HepG2 (cell line): Measurements from ENCODE around the gene TRA2B. TPM values are rescaled to one million over a fixed set of nuclear protein-coding genes. Genes with fewer than 3 reads are reported as not detected.

Experiments used
- HNF4A ChIP-seq: sonication (generic); formaldehyde crosslinking; IDR thresholded peaks from 2 replicates; pipeline ENCODE4 v1.4.0; 2020; ENCODE audit warnings: missing genetic modification reagents
- MIXL1 ChIP-seq: IDR thresholded peaks from 2 replicates; pipeline ENCODE4 v1.6.1; 2016
- MTA3 ChIP-seq: sonication (generic); formaldehyde crosslinking; IDR thresholded peaks from 2 replicates; pipeline ENCODE4 v1.4.0; 2020; ENCODE audit warnings: missing genetic modification reagents
- PAWR ChIP-seq: sonication (generic); formaldehyde crosslinking; IDR thresholded peaks from 2 replicates; pipeline ENCODE4 v1.4.0; 2020; ENCODE audit warnings: missing genetic modification reagents, mild to moderate bottlenecking, borderline replicate concordance
- POLR2A ChIP-seq, 2 experiments: IDR thresholded peaks; 2 replicates each; pipeline ENCODE4 v1.6.1; 2011; ENCODE audit warnings: low read depth in 2 of 2, low read length in 2 of 2, mild to moderate bottlenecking in 1 of 2, moderate library complexity in 1 of 2; ENCODE audit not compliant: insufficient read depth in 1 of 2
- SALL1 ChIP-seq: sonication (generic); formaldehyde crosslinking; IDR thresholded peaks from 2 replicates; pipeline ENCODE4 v1.8.0; 2022; ENCODE audit warnings: mild to moderate bottlenecking, missing genetic modification reagents
- SATB2 ChIP-seq: sonication (generic); formaldehyde crosslinking; IDR thresholded peaks from 2 replicates; pipeline ENCODE4 v1.5.0; 2020; ENCODE audit warnings: missing genetic modification reagents
- ZNF234 ChIP-seq: sonication (generic); formaldehyde crosslinking; conservative IDR thresholded peaks from 2 replicates; pipeline ENCODE4 v1.5.1; 2020; ENCODE audit warnings: mild to moderate bottlenecking, missing genetic modification reagents
- ZNF253 ChIP-seq: sonication (generic); formaldehyde crosslinking; IDR thresholded peaks from 2 replicates; pipeline ENCODE4 v1.8.0; 2022; ENCODE audit warnings: mild to moderate bottlenecking, missing genetic modification reagents, borderline replicate concordance
- polyA plus RNA-seq, 8 experiments: library from polyadenylated mRNA; depleted of rRNA in 3 of 8; stranded (reverse) in 7 of 8; unstranded in 1 of 8; fragments of >200 nt; fragmentation: Illumina TruSeq in 4 of 8; extraction: Trizol in 4 of 8; gene quantifications; 2 replicates each; pipeline versions ENCODE4 v1.2.1 to v1.2.3, GENCODE V29; 2011 to 2016; ENCODE audit warnings: low read depth in 4 of 8, missing spikeins in 1 of 8, mixed read lengths in 1 of 8; ENCODE audit not compliant: insufficient read depth in 1 of 8
- total RNA-seq, 5 experiments: library from RNA; depleted of rRNA; stranded (reverse); fragments of >200 nt; fragmentation: Illumina TruSeq; extraction: Trizol; gene quantifications; 2 replicates each; pipeline ENCODE4 v1.2.3, GENCODE V29; 2016; ENCODE audit warnings: low read depth in 1 of 5
- TF ChIP-seq, protein P1 (sequence below): sonication (generic); formaldehyde crosslinking; IDR thresholded peaks from 2 replicates; pipeline ENCODE4 v1.5.1; 2020; ENCODE audit warnings: mild to moderate bottlenecking, missing genetic modification reagents, moderate library complexity
- TF ChIP-seq, protein P2 (sequence below), 2 experiments: sonication (generic) in 1 of 2; formaldehyde crosslinking in 1 of 2; IDR thresholded peaks; 2 replicates each; pipeline versions ENCODE4 v1.6.1 to v1.9.0; 2014 to 2022; ENCODE audit warnings: antibody characterized with exemption in 1 of 2, borderline replicate concordance in 1 of 2, inconsistent platforms in 1 of 2, low read depth in 1 of 2, missing genetic modification reagents in 1 of 2
- TF ChIP-seq, protein P3 (sequence below): sonication (generic); formaldehyde crosslinking; IDR thresholded peaks from 2 replicates; pipeline ENCODE4 v1.4.0; 2020; ENCODE audit warnings: mild to moderate bottlenecking, missing genetic modification reagents
- TF ChIP-seq, protein P4 (sequence below): sonication (generic); formaldehyde crosslinking; IDR thresholded peaks from 2 replicates; pipeline ENCODE4 v1.9.0; 2021; ENCODE audit warnings: missing genetic modification reagents, mild to moderate bottlenecking, borderline replicate concordance
- TF ChIP-seq, protein P5 (sequence below): sonication (generic); formaldehyde crosslinking; IDR thresholded peaks from 2 replicates; pipeline ENCODE4 v1.5.0; 2020; ENCODE audit warnings: missing genetic modification reagents
- TF ChIP-seq, protein P6 (sequence below): IDR thresholded peaks from 2 replicates; pipeline ENCODE4 v1.6.1; 2016; ENCODE audit warnings: mild to moderate bottlenecking

TRA2B gene
- total and polyA plus RNA-seq, 2 of the 13 experiments (the other 11 are each of a cell fraction or from before 2014, with no cell fraction given) = 105 to 241 TPM

DNA sequence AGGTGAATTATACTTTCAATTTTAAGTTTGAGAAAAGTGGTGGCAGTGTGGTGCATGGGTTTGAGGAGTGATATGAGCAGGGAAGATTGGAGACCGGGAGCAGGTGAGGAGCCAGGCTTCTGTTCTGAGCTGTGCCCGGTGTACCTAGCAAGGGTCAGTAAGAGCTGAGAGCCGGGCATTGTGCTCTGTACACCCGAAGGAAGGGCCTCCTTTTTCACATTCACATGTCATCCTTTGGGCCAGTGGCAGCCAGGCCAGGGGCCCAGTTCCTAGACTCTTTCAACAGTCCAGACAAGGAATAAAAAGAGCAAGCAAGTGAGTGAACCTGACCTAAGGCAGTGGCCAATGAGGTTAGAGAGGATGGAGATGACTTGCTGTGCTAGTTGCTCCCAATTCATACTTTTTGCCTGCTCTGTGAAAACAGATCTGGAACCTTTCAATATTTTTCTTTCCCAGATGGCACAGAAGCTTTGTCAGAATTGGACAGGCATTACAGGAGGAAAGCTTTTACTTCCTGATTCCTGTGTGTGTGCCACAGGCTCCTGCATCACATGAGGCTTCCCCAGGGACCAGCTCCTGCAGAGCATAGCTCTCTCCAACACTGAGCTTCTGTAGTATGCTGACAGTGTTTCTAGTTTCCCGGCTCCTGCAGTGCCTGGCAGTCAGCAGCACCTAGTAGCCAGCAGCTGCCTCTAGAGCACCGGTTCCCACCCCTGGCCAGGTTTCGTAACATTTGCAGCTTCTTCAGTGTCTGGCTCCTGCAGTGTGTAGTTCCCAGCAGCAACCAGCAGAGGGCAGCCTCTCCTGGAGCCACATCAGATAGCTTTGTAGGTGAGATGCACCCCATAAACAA, 5.3 kb upstream of the TRA2B start (continued):
- no peak for TF ChIP-seq SATB2 (CRISPR knock-in tag)
- TF ChIP-seq, protein P1, sequence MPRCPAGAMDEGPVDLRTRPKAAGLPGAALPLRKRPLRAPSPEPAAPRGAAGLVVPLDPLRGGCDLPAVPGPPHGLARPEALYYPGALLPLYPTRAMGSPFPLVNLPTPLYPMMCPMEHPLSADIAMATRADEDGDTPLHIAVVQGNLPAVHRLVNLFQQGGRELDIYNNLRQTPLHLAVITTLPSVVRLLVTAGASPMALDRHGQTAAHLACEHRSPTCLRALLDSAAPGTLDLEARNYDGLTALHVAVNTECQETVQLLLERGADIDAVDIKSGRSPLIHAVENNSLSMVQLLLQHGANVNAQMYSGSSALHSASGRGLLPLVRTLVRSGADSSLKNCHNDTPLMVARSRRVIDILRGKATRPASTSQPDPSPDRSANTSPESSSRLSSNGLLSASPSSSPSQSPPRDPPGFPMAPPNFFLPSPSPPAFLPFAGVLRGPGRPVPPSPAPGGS (CRISPR knock-in tag) = no peak
- TF ChIP-seq, protein P2, sequence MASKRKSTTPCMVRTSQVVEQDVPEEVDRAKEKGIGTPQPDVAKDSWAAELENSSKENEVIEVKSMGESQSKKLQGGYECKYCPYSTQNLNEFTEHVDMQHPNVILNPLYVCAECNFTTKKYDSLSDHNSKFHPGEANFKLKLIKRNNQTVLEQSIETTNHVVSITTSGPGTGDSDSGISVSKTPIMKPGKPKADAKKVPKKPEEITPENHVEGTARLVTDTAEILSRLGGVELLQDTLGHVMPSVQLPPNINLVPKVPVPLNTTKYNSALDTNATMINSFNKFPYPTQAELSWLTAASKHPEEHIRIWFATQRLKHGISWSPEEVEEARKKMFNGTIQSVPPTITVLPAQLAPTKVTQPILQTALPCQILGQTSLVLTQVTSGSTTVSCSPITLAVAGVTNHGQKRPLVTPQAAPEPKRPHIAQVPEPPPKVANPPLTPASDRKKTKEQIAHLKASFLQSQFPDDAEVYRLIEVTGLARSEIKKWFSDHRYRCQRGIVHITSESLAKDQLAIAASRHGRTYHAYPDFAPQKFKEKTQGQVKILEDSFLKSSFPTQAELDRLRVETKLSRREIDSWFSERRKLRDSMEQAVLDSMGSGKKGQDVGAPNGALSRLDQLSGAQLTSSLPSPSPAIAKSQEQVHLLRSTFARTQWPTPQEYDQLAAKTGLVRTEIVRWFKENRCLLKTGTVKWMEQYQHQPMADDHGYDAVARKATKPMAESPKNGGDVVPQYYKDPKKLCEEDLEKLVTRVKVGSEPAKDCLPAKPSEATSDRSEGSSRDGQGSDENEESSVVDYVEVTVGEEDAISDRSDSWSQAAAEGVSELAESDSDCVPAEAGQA (IDR thresholded peaks at IDR 0.05; ENCODE audit: low read depth) = no peak
- TF ChIP-seq, protein P2 (CRISPR knock-in tag; IDR thresholded peaks at IDR 0.05; ENCODE audit: borderline replicate concordance) = no peak
- TF ChIP-seq, protein P3, sequence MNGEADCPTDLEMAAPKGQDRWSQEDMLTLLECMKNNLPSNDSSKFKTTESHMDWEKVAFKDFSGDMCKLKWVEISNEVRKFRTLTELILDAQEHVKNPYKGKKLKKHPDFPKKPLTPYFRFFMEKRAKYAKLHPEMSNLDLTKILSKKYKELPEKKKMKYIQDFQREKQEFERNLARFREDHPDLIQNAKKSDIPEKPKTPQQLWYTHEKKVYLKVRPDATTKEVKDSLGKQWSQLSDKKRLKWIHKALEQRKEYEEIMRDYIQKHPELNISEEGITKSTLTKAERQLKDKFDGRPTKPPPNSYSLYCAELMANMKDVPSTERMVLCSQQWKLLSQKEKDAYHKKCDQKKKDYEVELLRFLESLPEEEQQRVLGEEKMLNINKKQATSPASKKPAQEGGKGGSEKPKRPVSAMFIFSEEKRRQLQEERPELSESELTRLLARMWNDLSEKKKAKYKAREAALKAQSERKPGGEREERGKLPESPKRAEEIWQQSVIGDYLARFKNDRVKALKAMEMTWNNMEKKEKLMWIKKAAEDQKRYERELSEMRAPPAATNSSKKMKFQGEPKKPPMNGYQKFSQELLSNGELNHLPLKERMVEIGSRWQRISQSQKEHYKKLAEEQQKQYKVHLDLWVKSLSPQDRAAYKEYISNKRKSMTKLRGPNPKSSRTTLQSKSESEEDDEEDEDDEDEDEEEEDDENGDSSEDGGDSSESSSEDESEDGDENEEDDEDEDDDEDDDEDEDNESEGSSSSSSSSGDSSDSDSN (CRISPR knock-in tag) = peak; percentile 83
- TF ChIP-seq, protein P4, sequence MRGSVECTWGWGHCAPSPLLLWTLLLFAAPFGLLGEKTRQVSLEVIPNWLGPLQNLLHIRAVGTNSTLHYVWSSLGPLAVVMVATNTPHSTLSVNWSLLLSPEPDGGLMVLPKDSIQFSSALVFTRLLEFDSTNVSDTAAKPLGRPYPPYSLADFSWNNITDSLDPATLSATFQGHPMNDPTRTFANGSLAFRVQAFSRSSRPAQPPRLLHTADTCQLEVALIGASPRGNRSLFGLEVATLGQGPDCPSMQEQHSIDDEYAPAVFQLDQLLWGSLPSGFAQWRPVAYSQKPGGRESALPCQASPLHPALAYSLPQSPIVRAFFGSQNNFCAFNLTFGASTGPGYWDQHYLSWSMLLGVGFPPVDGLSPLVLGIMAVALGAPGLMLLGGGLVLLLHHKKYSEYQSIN (CRISPR knock-in tag) = no peak
- 0 out of 2 replicates have a peak, but pooled peaks have one; percentile 55 for TF ChIP-seq MIXL1
- peak; percentile 32; the same call in 1 of the 2 replicates for TF ChIP-seq HNF4A (CRISPR knock-in tag)
- TF ChIP-seq SALL1 (CRISPR knock-in tag) = peak; percentile 85
- TF ChIP-seq, protein P5, sequence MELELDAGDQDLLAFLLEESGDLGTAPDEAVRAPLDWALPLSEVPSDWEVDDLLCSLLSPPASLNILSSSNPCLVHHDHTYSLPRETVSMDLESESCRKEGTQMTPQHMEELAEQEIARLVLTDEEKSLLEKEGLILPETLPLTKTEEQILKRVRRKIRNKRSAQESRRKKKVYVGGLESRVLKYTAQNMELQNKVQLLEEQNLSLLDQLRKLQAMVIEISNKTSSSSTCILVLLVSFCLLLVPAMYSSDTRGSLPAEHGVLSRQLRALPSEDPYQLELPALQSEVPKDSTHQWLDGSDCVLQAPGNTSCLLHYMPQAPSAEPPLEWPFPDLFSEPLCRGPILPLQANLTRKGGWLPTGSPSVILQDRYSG (CRISPR knock-in tag) = no peak
- TF ChIP-seq ZNF253 = no peak
- TF ChIP-seq ZNF234 (CRISPR knock-in tag) = no peak
- no peak for TF ChIP-seq POLR2A (IDR thresholded peaks at IDR 0.05; ENCODE audit: insufficient read depth in 1 of 2, low read depth in 2 of 2, low read length in 2 of 2)
- TF ChIP-seq PAWR (CRISPR knock-in tag) = no peak
- TF ChIP-seq MTA3 (CRISPR knock-in tag) = no peak
- TF ChIP-seq, protein P6, sequence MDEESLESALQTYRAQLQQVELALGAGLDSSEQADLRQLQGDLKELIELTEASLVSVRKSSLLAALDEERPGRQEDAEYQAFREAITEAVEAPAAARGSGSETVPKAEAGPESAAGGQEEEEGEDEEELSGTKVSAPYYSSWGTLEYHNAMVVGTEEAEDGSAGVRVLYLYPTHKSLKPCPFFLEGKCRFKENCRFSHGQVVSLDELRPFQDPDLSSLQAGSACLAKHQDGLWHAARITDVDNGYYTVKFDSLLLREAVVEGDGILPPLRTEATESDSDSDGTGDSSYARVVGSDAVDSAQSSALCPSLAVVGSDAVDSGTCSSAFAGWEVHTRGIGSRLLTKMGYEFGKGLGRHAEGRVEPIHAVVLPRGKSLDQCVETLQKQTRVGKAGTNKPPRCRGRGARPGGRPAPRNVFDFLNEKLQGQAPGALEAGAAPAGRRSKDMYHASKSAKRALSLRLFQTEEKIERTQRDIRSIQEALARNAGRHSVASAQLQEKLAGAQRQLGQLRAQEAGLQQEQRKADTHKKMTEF (CRISPR knock-in tag) = peak; percentile 64; the same call in 1 of the 2 replicates
